HepG2 (cell line): ENCODE data around the gene LRRC63. TPM values are rescaled to one million over a fixed set of nuclear protein-coding genes. Genes with fewer than 3 reads are reported as not detected.

ENCODE experiments used
- ATAC-seq: fragments of 200-7000 bp; cut with Tn5 transposase; 3 replicates; pipeline ENCODE4 v1.9.1; 2020; ENCODE audit warnings: mild to moderate bottlenecking, moderate library complexity
- BruUV-seq: library from RNA; stranded (reverse); fragments of 400-500 nt; replicated peaks from 2 replicates; lab custom pipeline; 2021; lab: Mats Ljungman, UMichigan
- CTCF ChIA-PET: fragments of 300-600 bp; formaldehyde crosslinking; extraction: SDS; loops from one replicate; lab custom pipeline; 2021; ENCODE audit warnings: low total read pairs, inconsistent platforms, low intra/inter-chr PET ratio; lab: Yijun Ruan, JAX
- POLR2A ChIA-PET: fragments of 350-600 bp; sonication (Branson Sonifier 250); formaldehyde crosslinking; loops from one replicate; lab custom pipeline; 2020; ENCODE audit warnings: antibody characterized with exemption, inconsistent platforms; lab: Yijun Ruan, JAX
- DNase-seq: peaks from one replicate; pipeline ENCODE4 v3.0.0-alpha.2; 2015; ENCODE audit warnings: low spot score
- FAIRE-seq: peaks from 3 replicates; lab custom pipeline; 2011; peaks lifted over from hg19 to GRCh38; lab: Jason Lieb, UNC
- H2AFZ ChIP-seq: one replicate; pipeline ENCODE4 v1.6.1; 2011; ENCODE audit warnings: low read length, inconsistent platforms
- H3K27ac ChIP-seq: fragments of 300-600 bp; 3 replicates; pipeline ENCODE4 v1.8.0; 2011; ENCODE audit warnings: mixed run types, mild to moderate bottlenecking, mixed read lengths, low read length, inconsistent platforms; ENCODE audit not compliant: insufficient read depth; ENCODE audit errors: extremely low read length
- H3K27me3 ChIP-seq, 2 experiments: fragments of 200-600 bp in 1 of 2; 2 replicates in 1 of 2; 3 replicates in 1 of 2; pipeline versions ENCODE4 v1.6.0 to v1.8.0; 2011; ENCODE audit warnings: low read length in 2 of 2, mild to moderate bottlenecking in 2 of 2, moderate library complexity in 2 of 2, inconsistent platforms in 1 of 2; ENCODE audit not compliant: insufficient read depth in 2 of 2, control insufficient read depth in 1 of 2
- H3K36me3 ChIP-seq, 2 experiments: fragments of 200-600 bp in 1 of 2; replicated peaks in 1 of 2; 2 replicates in 1 of 2; 3 replicates in 1 of 2; pipeline versions ENCODE4 v1.5.1 to v1.8.0; 2011; ENCODE audit warnings: low read length in 2 of 2, inconsistent platforms in 1 of 2; ENCODE audit not compliant: insufficient read depth in 2 of 2, control insufficient read depth in 1 of 2
- H3K4me1 ChIP-seq: 2 replicates; pipeline ENCODE4 v1.5.1; 2012; ENCODE audit warnings: low read length, inconsistent platforms; ENCODE audit not compliant: insufficient read depth
- H3K4me2 ChIP-seq: 2 replicates; pipeline ENCODE4 v1.6.0; 2011; ENCODE audit warnings: low read depth, low read length, inconsistent platforms
- H3K4me3 ChIP-seq, 3 experiments: fragments of 200-600 bp in 1 of 3; sonication (generic), shearing (Covaris generic) in 1 of 3; replicated peaks in 1 of 3; 2 replicates each; pipeline ENCODE4 v1.5.1; 2011 to 2016; ENCODE audit warnings: low read length in 3 of 3, inconsistent platforms in 2 of 3, low read depth in 2 of 3, mild to moderate bottlenecking in 2 of 3, control low read depth in 1 of 3, mixed read lengths in 1 of 3; ENCODE audit not compliant: insufficient read depth in 1 of 3
- H3K79me2 ChIP-seq: one replicate; pipeline ENCODE4 v1.6.1; 2011; ENCODE audit warnings: low read length, inconsistent platforms; ENCODE audit not compliant: insufficient read depth
- H3K9ac ChIP-seq: 2 replicates; pipeline ENCODE4 v1.6.0; 2011; ENCODE audit warnings: mild to moderate bottlenecking, low read depth, low read length, inconsistent platforms; ENCODE audit not compliant: insufficient read depth
- H3K9me3 ChIP-seq: 2 replicates; pipeline ENCODE4 v1.5.1; 2012; ENCODE audit warnings: mild to moderate bottlenecking, low read length
- H4K20me1 ChIP-seq: 2 replicates; pipeline ENCODE4 v1.6.0; 2011; ENCODE audit warnings: inconsistent platforms, mild to moderate bottlenecking, low read length, moderate library complexity; ENCODE audit not compliant: insufficient read depth
- FOXO4 ChIP-seq: sonication (generic); formaldehyde crosslinking; conservative IDR thresholded peaks from 2 replicates; pipeline ENCODE4 v1.8.1; 2023; ENCODE audit warnings: missing genetic modification reagents
- GFI1 ChIP-seq: sonication (generic); formaldehyde crosslinking; IDR thresholded peaks from 2 replicates; pipeline ENCODE4 v1.5.0; 2020; ENCODE audit warnings: missing genetic modification reagents, mild to moderate bottlenecking, borderline replicate concordance
- ZMYM4 ChIP-seq: sonication (generic); formaldehyde crosslinking; IDR thresholded peaks from 2 replicates; pipeline ENCODE4 v1.8.1; 2023; ENCODE audit warnings: mild to moderate bottlenecking, missing genetic modification reagents
- ZNF143 ChIP-seq: sonication (generic); formaldehyde crosslinking; IDR thresholded peaks from 2 replicates; pipeline ENCODE4 v1.4.0; 2020; ENCODE audit warnings: missing genetic modification reagents
- ZNF263 ChIP-seq: sonication (generic); formaldehyde crosslinking; IDR thresholded peaks from 2 replicates; pipeline ENCODE4 v1.4.0; 2020; ENCODE audit warnings: missing genetic modification reagents
- ZNF33A ChIP-seq: sonication (generic); formaldehyde crosslinking; IDR thresholded peaks from 2 replicates; pipeline ENCODE4 v1.5.1; 2020; ENCODE audit warnings: missing genetic modification reagents, mild to moderate bottlenecking, moderate library complexity, borderline replicate concordance
- ZNF749 ChIP-seq: sonication (generic); formaldehyde crosslinking; IDR thresholded peaks from 2 replicates; pipeline ENCODE4 v1.8.0; 2022; ENCODE audit warnings: mild to moderate bottlenecking, missing genetic modification reagents, moderate library complexity, borderline replicate concordance
- WGBS: methylation state at CpG from one replicate; pipeline ENCODE4 v1.1.6; 2017; ENCODE audit warnings: low lambda C conversion rate; 5-methylcytosine and 5-hydroxymethylcytosine counted together
- in situ Hi-C: cut with HindIII; loops from 2 replicates; pipeline ENCODE4 v1.10.0; 2017; ENCODE audit warnings: low pct_unique_long_range_greater_than_20kb; ENCODE audit not compliant: extremely low pct_ligation_motif_present
- intact Hi-C: fragments of 100-400 bp; cut with micrococcal nuclease; formaldehyde crosslinking; loops from one replicate; pipeline ENCODE4 v1.10.0; 2022; ENCODE audit not compliant: unreplicated experiment
- polyA plus RNA-seq, 8 experiments: library from polyadenylated mRNA; depleted of rRNA in 3 of 8; stranded (reverse) in 7 of 8; unstranded in 1 of 8; fragments of >200 nt; fragmentation: Illumina TruSeq in 4 of 8; extraction: Trizol in 4 of 8; gene quantifications; 2 replicates each; pipeline versions ENCODE4 v1.2.1 to v1.2.3, GENCODE V29; 2011 to 2016; ENCODE audit warnings: low read depth in 4 of 8, missing spikeins in 1 of 8, mixed read lengths in 1 of 8; ENCODE audit not compliant: insufficient read depth in 1 of 8
- total RNA-seq, 5 experiments: library from RNA; depleted of rRNA; stranded (reverse); fragments of >200 nt; fragmentation: Illumina TruSeq; extraction: Trizol; gene quantifications; 2 replicates each; pipeline ENCODE4 v1.2.3, GENCODE V29; 2016; ENCODE audit warnings: low read depth in 1 of 5
- TF ChIP-seq, protein P1 (sequence below): sonication (generic); formaldehyde crosslinking; IDR thresholded peaks from 2 replicates; pipeline ENCODE4 v1.4.0; 2020; ENCODE audit warnings: missing genetic modification reagents

The LRRC63 gene
- total and polyA plus RNA-seq, 2 of the 13 experiments (the other 11 are each of a cell fraction or from before 2014, with no cell fraction given) = not detected

- no peak for TF ChIP-seq ZNF263 (CRISPR knock-in tag)
- TF ChIP-seq, protein P1, sequence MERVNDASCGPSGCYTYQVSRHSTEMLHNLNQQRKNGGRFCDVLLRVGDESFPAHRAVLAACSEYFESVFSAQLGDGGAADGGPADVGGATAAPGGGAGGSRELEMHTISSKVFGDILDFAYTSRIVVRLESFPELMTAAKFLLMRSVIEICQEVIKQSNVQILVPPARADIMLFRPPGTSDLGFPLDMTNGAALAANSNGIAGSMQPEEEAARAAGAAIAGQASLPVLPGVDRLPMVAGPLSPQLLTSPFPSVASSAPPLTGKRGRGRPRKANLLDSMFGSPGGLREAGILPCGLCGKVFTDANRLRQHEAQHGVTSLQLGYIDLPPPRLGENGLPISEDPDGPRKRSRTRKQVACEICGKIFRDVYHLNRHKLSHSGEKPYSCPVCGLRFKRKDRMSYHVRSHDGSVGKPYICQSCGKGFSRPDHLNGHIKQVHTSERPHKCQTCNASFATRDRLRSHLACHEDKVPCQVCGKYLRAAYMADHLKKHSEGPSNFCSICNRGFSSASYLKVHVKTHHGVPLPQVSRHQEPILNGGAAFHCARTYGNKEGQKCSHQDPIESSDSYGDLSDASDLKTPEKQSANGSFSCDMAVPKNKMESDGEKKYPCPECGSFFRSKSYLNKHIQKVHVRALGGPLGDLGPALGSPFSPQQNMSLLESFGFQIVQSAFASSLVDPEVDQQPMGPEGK (CRISPR knock-in tag) = no peak
- TF ChIP-seq FOXO4 (CRISPR knock-in tag) = no peak
- TF ChIP-seq ZNF33A (CRISPR knock-in tag) = no peak
- no peak for TF ChIP-seq ZNF749
- no peak for TF ChIP-seq GFI1
- TF ChIP-seq ZNF143 (CRISPR knock-in tag) = no peak
- TF ChIP-seq ZMYM4 (CRISPR knock-in tag) = no peak
- no peak overlapping the region for H3K4me2 ChIP-seq
- ChIA-PET CTCF (no interaction called here), POLR2A (no interaction called here)
- WGBS = 74% methylated on average over 6 of the region's 6 CpGs
- H3K36me3 ChIP-seq = no peaks in the 10 kb centered on the region
- no peak overlapping the region for H3K9ac ChIP-seq
- ATAC-seq (no peak), FAIRE-seq (no peak), DNase-seq (no peak)
- H3K27me3 ChIP-seq = no peaks in the 10 kb centered on the region
- in situ Hi-C loops (no loop called here), intact Hi-C loops (no loop called here)
- no peak overlapping the region for H3K4me3 ChIP-seq
- no peaks in the 10 kb centered on the region for H3K79me2 ChIP-seq
- H3K9me3 ChIP-seq = no peaks in the 10 kb centered on the region
- H4K20me1 ChIP-seq = no peaks in the 10 kb centered on the region
- H2AFZ ChIP-seq = no peak overlapping the region
- H3K4me1 ChIP-seq = no peaks in the 10 kb centered on the region
- H3K27ac ChIP-seq = no peak overlapping the region
- no TSS peak for BruUV-seq
Observed at GRCh38 chr13:46313432-46314257, 101.9 kb downstream of the LRRC63 start.
